Breast epithelium (tissue), 3 donors: ENCODE data around the gene ARL6IP5.

ENCODE experiments used
- POLR2AphosphoS5 ChIP-seq, 3 donors: sonication (generic); formaldehyde crosslinking; IDR thresholded peaks; one replicate each; pipeline ENCODE4 v1.6.1; 2017; ENCODE audit warnings: antibody characterized with exemption in 3 of 3
- TF ChIP-seq, protein P1 (sequence below), 3 donors: fragments of 450-650 bp; IDR thresholded peaks; one replicate each; pipeline ENCODE4 v1.5.1; 2016 to 2017; ENCODE audit warnings: antibody characterized with exemption in 3 of 3, mild to moderate bottlenecking in 3 of 3, moderate library complexity in 3 of 3

DNA sequence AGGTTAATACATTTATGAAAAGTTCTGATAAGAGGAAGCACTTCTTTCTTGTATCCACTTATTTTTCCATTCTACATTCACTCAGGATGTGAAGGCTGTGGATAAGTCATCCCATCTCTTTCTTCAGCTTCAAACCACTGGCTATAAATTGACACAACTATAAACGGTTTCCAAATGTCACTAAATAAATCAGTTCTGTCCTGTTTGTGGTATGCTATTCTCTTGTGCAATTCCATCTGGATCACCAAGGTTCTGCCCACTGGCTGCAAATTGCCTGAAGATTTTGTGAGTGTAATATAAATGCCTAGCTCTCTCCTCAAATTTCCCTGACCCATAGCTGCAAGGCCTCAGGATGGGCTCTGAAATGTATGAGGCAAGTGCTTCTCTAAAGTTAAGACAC, 44.8 kb downstream of the ARL6IP5 start:
- TF ChIP-seq POLR2AphosphoS5 (IDR thresholded peaks at IDR 0.05) = no peak
- TF ChIP-seq, protein P1, sequence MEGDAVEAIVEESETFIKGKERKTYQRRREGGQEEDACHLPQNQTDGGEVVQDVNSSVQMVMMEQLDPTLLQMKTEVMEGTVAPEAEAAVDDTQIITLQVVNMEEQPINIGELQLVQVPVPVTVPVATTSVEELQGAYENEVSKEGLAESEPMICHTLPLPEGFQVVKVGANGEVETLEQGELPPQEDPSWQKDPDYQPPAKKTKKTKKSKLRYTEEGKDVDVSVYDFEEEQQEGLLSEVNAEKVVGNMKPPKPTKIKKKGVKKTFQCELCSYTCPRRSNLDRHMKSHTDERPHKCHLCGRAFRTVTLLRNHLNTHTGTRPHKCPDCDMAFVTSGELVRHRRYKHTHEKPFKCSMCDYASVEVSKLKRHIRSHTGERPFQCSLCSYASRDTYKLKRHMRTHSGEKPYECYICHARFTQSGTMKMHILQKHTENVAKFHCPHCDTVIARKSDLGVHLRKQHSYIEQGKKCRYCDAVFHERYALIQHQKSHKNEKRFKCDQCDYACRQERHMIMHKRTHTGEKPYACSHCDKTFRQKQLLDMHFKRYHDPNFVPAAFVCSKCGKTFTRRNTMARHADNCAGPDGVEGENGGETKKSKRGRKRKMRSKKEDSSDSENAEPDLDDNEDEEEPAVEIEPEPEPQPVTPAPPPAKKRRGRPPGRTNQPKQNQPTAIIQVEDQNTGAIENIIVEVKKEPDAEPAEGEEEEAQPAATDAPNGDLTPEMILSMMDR (IDR thresholded peaks at IDR 0.05) = no peak
